Caco-2 (cell line): ENCODE results near the gene HEBP1. TPM values are rescaled to one million over a fixed set of nuclear protein-coding genes. Genes with fewer than 3 reads are reported as not detected.
"Not testable (repeated sequence)": the region's sequence is repeated elsewhere in the genome, so short reads cannot be mapped to it uniquely, and the experiment has no call there.

Experiments
- BruUV-seq: library from RNA; stranded (reverse); fragments of 400-500 nt; replicated peaks from 2 replicates; lab custom pipeline; 2021; lab: Mats Ljungman, UMichigan
- CTCF ChIA-PET: fragments of 300-600 bp; sonication (Branson Sonifier 250); formaldehyde crosslinking; loops from one replicate; lab custom pipeline; 2022; ENCODE audit warnings: antibody characterized with exemption; lab: Charles Lee
- POLR2A ChIA-PET: fragments of 300-600 bp; sonication (Branson Sonifier 250); formaldehyde crosslinking; loops from one replicate; lab custom pipeline; 2022; ENCODE audit warnings: antibody characterized with exemption; lab: Charles Lee
- DNase-seq, 2 experiments: peaks; one replicate each; pipeline versions ENCODE4 v3.0.0 to v3.0.0-alpha.2; 2020 to 2022
- H3K27me3 ChIP-seq: replicated peaks from 2 replicates; pipeline ENCODE4 v1.6.0; 2011; ENCODE audit warnings: low read length; ENCODE audit not compliant: control insufficient read depth, insufficient read depth
- H3K36me3 ChIP-seq: 2 replicates; pipeline ENCODE4 v1.5.1; 2011; ENCODE audit warnings: low read length; ENCODE audit not compliant: control insufficient read depth, insufficient read depth
- H3K4me1 ChIP-seq: fragments of 250-450 bp; sonication (Bioruptor Pico); 2 replicates; pipeline ENCODE4 v1.5.1; 2020; ENCODE audit warnings: mild to moderate bottlenecking
- H3K4me3 ChIP-seq: 2 replicates; pipeline ENCODE4 v1.5.1; 2011; ENCODE audit warnings: low read depth, mild to moderate bottlenecking, control low read depth, low read length
- H3K9me3 ChIP-seq: fragments of 250-450 bp; sonication (Bioruptor Pico); 2 replicates; pipeline ENCODE4 v1.5.1; 2020; ENCODE audit warnings: mild to moderate bottlenecking, moderate library complexity
- H3K27ac Mint-ChIP-seq: one replicate; pipeline ENCODE4 v1.8.0; 2022; ENCODE audit warnings: mixed read lengths; ENCODE audit not compliant: unreplicated experiment
- H3K27me3 Mint-ChIP-seq: one replicate; pipeline ENCODE4 v1.8.0; 2022; ENCODE audit warnings: mixed read lengths; ENCODE audit not compliant: insufficient read depth, unreplicated experiment
- H3K36me3 Mint-ChIP-seq: one replicate; pipeline ENCODE4 v1.8.0; 2022; ENCODE audit warnings: mild to moderate bottlenecking, mixed read lengths; ENCODE audit not compliant: insufficient read depth, unreplicated experiment
- H3K4me1 Mint-ChIP-seq: one replicate; pipeline ENCODE4 v1.8.0; 2022; ENCODE audit warnings: low read depth, mixed read lengths; ENCODE audit not compliant: unreplicated experiment
- H3K4me3 Mint-ChIP-seq: one replicate; pipeline ENCODE4 v1.8.0; 2022; ENCODE audit warnings: mild to moderate bottlenecking, moderate library complexity, mixed read lengths; ENCODE audit not compliant: unreplicated experiment
- H3K9me3 Mint-ChIP-seq: one replicate; pipeline ENCODE4 v1.8.0; 2022; ENCODE audit warnings: mixed read lengths; ENCODE audit not compliant: unreplicated experiment
- CTCF ChIP-seq, 2 experiments: fragments of 200-600 bp in 1 of 2; IDR thresholded peaks; 1 replicate in 1 of 2; 2 replicates in 1 of 2; pipeline versions ENCODE4 v1.5.1 to v1.8.0; 2011 to 2022; ENCODE audit warnings: antibody characterized with exemption in 1 of 2, control low read depth in 1 of 2, inconsistent platforms in 1 of 2, low read depth in 1 of 2, low read length in 1 of 2, mild to moderate bottlenecking in 1 of 2, moderate library complexity in 1 of 2; ENCODE audit not compliant: insufficient read depth in 1 of 2, severe bottlenecking in 1 of 2, unreplicated experiment in 1 of 2
- intact Hi-C: fragments of 100-400 bp; cut with micrococcal nuclease; formaldehyde crosslinking; loops from one replicate; pipeline ENCODE4 v1.10.0; 2022; ENCODE audit not compliant: unreplicated experiment
- total RNA-seq: library from RNA; stranded (reverse); gene quantifications from 2 replicates; pipeline ENCODE4 v1.2.3, GENCODE V29; 2022

HEBP1 gene
- total RNA-seq, 1 experiment from 2014 or later: 55.8 TPM

- Mint-ChIP-seq H3K9me3 (no peaks in the 10 kb centered on the region), H3K27me3 (no peaks in the 10 kb centered on the region), H3K27ac (no peak overlapping the region), H3K4me3 (no peak overlapping the region), H3K4me1 (peaks cover 4% of the 10 kb centered on the region), H3K36me3 (no peaks in the 10 kb centered on the region)
- Histone ChIP-seq H3K4me3 (no peak overlapping the region), H3K9me3 (peaks cover 3% of the 10 kb centered on the region; the same call in 1 of the 2 replicates), H3K4me1 (0 out of 2 replicates have a peak, but pooled peaks cover 6% of the 10 kb centered on the region), H3K27me3 (no peaks in the 10 kb centered on the region), H3K36me3 (no peaks in the 10 kb centered on the region)
- CTCF ChIA-PET: no interaction called here
- no peak for DNase-seq
- POLR2A ChIA-PET: no interaction called here
- BruUV-seq: no TSS peak
- no peak for TF ChIP-seq CTCF (IDR thresholded peaks at IDR 0.05; ENCODE audit: insufficient read depth in 1 of 2, low read depth in 1 of 2, low read length in 1 of 2, severe bottlenecking in 1 of 2, unreplicated experiment in 1 of 2)
- intact Hi-C loops: no loop called here
These were observed 38.6 kb upstream of the HEBP1 start for GRCh38 chr12:13038491-13039161.

- no peak for DNase-seq
- H3K36me3 ChIP-seq: no peaks in the 10 kb centered on the region
- peaks cover 3% of the 10 kb centered on the region; the same call in 1 of the 2 replicates for H3K9me3 ChIP-seq
- H3K27me3 Mint-ChIP-seq: no peaks in the 10 kb centered on the region
- POLR2A ChIA-PET: no interaction called here
- no peaks in the 10 kb centered on the region for H3K36me3 Mint-ChIP-seq
- 0 out of 2 replicates have a peak, but pooled peaks cover 6% of the 10 kb centered on the region for H3K4me1 ChIP-seq
- CTCF ChIA-PET: no interaction called here
- intact Hi-C loops: no loop called here
- TF ChIP-seq CTCF (IDR thresholded peaks at IDR 0.05; ENCODE audit: insufficient read depth in 1 of 2, low read depth in 1 of 2, low read length in 1 of 2, severe bottlenecking in 1 of 2, unreplicated experiment in 1 of 2): no peak
- no peak overlapping the region for H3K27ac Mint-ChIP-seq
- no peaks in the 10 kb centered on the region for H3K27me3 ChIP-seq
- H3K4me1 Mint-ChIP-seq: peaks cover 4% of the 10 kb centered on the region
- no peaks in the 10 kb centered on the region for H3K9me3 Mint-ChIP-seq
- BruUV-seq: no TSS peak
- H3K4me3 Mint-ChIP-seq: no peak overlapping the region
- no peak overlapping the region for H3K4me3 ChIP-seq
These were observed 36.8 kb upstream of the HEBP1 start for GRCh38 chr12:13036881-13037280.

- H3K36me3 ChIP-seq, H3K4me1 Mint-ChIP-seq, H3K27ac Mint-ChIP-seq, H3K27me3 Mint-ChIP-seq, BruUV-seq, H3K27me3 ChIP-seq, H3K36me3 Mint-ChIP-seq, DNase-seq, H3K9me3 ChIP-seq, H3K4me3 ChIP-seq, intact Hi-C loops, CTCF ChIA-PET, POLR2A ChIA-PET, H3K9me3 Mint-ChIP-seq, H3K4me3 Mint-ChIP-seq, H3K4me1 ChIP-seq: not testable (repeated sequence)
These were observed 35.3 kb upstream of the HEBP1 start for GRCh38 chr12:13035335-13035734.
